Measurements from ENCODE around the gene AGAP1.

- no peak for TF ChIP-seq POLR2A (IDR thresholded peaks at IDR 0.05; ENCODE audit: low read depth, low read length)
- TF ChIP-seq SPI1 (IDR thresholded peaks at IDR 0.05; ENCODE audit: low read depth, low read length), result no peak
- no peak for TF ChIP-seq POLR2AphosphoS5 (IDR thresholded peaks at IDR 0.05; ENCODE audit: low read depth, low read length)
- TF ChIP-seq PAX5 (IDR thresholded peaks at IDR 0.05; ENCODE audit: insufficient read depth, low read length, severe bottlenecking), result no peak
- no peak for TF ChIP-seq TAF1 (IDR thresholded peaks at IDR 0.05; ENCODE audit: low read depth, low read length)
Observed at GRCh38 chr2:235463893-235464292, 29.9 kb upstream of the AGAP1 start.
